Measurements from ENCODE around the gene NCCRP1. TPM values are rescaled to one million over a fixed set of nuclear protein-coding genes. Genes with fewer than 3 reads are reported as not detected.

NCCRP1 gene
- total RNA-seq, 4 donors from 2014 or later: 0.17 to 0.42 (median 0.39) TPM; not detected in 1

DNA sequence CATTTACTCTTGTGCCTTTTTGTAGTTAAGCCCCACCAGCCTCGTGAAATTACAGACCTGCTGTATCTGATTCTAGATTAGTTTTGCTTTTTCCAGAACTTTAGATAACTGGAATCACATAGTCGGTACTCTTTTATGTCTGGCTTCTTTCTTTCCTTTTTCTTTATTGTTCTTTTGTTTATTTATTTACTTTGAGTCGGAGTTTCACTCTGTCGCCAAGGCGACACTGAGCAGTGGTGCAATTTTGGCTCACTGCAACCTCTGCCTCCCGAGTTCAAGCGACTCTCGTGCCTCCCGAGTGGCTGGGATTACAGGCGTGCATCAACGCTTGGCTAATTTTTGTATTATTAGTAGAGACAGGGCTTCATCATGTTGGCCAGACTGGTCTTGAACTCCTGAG is 6.0 kb upstream of the NCCRP1 start:
- DNase-seq (ENCODE audit: extremely low spot score): no peak
- WGBS: 51% methylated on average over 11 of the region's 11 CpGs
- no peaks in the 10 kb centered on the region for H3K36me3 ChIP-seq
- H3K9me3 ChIP-seq: no peaks in the 10 kb centered on the region
- TF ChIP-seq POLR2A (IDR thresholded peaks at IDR 0.05; ENCODE audit: low read depth): no peak
- TF ChIP-seq POLR2AphosphoS5 (IDR thresholded peaks at IDR 0.05): no peak
- TF ChIP-seq EP300 (IDR thresholded peaks at IDR 0.05): no peak
- TF ChIP-seq CTCF (IDR thresholded peaks at IDR 0.05): no peak
- peaks cover 0 to 39% (median 8%) of the 10 kb centered on the region in 4 donors for H3K27me3 ChIP-seq
- intact Hi-C loops (cut with DNase I): no loop called here
- H3K4me1 ChIP-seq: peaks cover 0 to 8% (median 0%) of the 10 kb centered on the region in 4 donors
- no peak overlapping the region for H3K4me3 ChIP-seq
- no peak overlapping the region for H3K27ac ChIP-seq (replicated peaks in 1 of 4)

- Histone ChIP-seq H3K36me3 (no peaks in the 10 kb centered on the region), H3K4me3 (no peak overlapping the region), H3K27ac (replicated peaks in 1 of 4) (no peak overlapping the region), H3K4me1 (peaks cover 4 to 8% (median 6%) of the 10 kb centered on the region in 4 donors), H3K27me3 (peaks cover 0 to 54% (median 28%) of the 10 kb centered on the region in 4 donors), H3K9me3 (no peaks in the 10 kb centered on the region)
- TF ChIP-seq CTCF (IDR thresholded peaks at IDR 0.05): no peak
- TF ChIP-seq EP300 (IDR thresholded peaks at IDR 0.05): no peak
- TF ChIP-seq POLR2A (IDR thresholded peaks at IDR 0.05; ENCODE audit: low read depth): no peak
- TF ChIP-seq POLR2AphosphoS5 (IDR thresholded peaks at IDR 0.05): no peak
- no peak for DNase-seq (ENCODE audit: extremely low spot score)
- intact Hi-C loops (cut with DNase I): no loop called here
- WGBS: 82% methylated on average over 2 of the region's 2 CpGs
Observed at GRCh38 chr19:39192846-39193245, 3.9 kb upstream of the NCCRP1 start.

- H3K27ac ChIP-seq (replicated peaks in 1 of 4): no peak overlapping the region
- intact Hi-C loops (cut with DNase I): no loop called here
- H3K36me3 ChIP-seq: no peaks in the 10 kb centered on the region
- H3K4me3 ChIP-seq: no peak overlapping the region
- WGBS: 34% methylated on average over 8 of the region's 8 CpGs
- H3K27me3 ChIP-seq: peaks cover 0 to 54% (median 31%) of the 10 kb centered on the region in 4 donors
- DNase-seq (ENCODE audit: extremely low spot score): no peak
- no peaks in the 10 kb centered on the region for H3K9me3 ChIP-seq
- peaks cover 4 to 8% (median 6%) of the 10 kb centered on the region in 4 donors for H3K4me1 ChIP-seq
- TF ChIP-seq EP300 (IDR thresholded peaks at IDR 0.05) (no peak), POLR2A (IDR thresholded peaks at IDR 0.05; ENCODE audit: low read depth) (no peak), POLR2AphosphoS5 (IDR thresholded peaks at IDR 0.05) (no peak), CTCF (IDR thresholded peaks at IDR 0.05) (no peak)
Observed at GRCh38 chr19:39193803-39194202, 3.0 kb upstream of the NCCRP1 start.

DNA sequence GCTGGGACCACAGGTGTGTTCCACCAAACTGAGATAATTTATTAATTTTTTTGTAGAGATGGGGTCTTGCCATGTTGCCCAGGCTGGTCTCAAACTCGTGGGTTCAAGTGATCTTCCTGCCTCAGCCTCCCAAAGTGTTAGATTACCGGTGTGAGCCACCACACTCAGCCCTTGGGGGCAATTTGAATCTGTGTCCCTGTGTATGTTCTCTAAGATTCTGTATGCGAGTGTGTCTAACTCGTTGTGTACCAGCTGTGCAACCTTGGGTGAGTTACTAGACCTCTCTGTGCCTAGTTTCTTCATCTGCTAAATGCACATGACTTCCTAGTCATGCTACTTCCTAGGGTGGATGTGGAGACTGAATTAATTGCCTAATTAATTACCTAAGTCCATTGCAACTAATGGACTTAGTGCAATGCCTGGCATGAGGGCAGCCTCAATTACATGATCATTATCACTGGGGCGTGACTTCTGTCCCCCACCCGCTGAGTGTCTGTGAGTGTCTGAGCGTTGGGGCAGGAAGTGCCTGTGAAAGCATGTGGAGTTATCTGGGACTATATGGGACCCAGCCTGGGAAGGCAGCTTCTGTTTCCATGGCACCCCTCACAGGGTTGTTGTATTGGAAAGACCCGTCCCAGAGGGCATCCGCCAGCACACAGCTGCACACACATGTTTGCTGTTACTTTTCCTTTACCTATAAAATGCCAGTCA is 1.8 kb upstream of the NCCRP1 start:
- H3K36me3 ChIP-seq: no peaks in the 10 kb centered on the region
- no peaks in the 10 kb centered on the region for H3K9me3 ChIP-seq
- no peak for DNase-seq (ENCODE audit: extremely low spot score)
- H3K4me1 ChIP-seq: peaks cover 4 to 10% (median 9%) of the 10 kb centered on the region in 4 donors
- TF ChIP-seq EP300 (IDR thresholded peaks at IDR 0.05): no peak
- TF ChIP-seq POLR2A (IDR thresholded peaks at IDR 0.05; ENCODE audit: low read depth): no peak
- no peak for TF ChIP-seq POLR2AphosphoS5 (IDR thresholded peaks at IDR 0.05)
- TF ChIP-seq CTCF (IDR thresholded peaks at IDR 0.05): no peak
- peaks cover 0 to 59% (median 31%) of the 10 kb centered on the region in 4 donors for H3K27me3 ChIP-seq
- H3K4me3 ChIP-seq: no peak overlapping the region
- intact Hi-C loops (cut with DNase I): no loop called here
- no peak overlapping the region for H3K27ac ChIP-seq (replicated peaks in 1 of 4)
- 61% methylated on average over 7 of the region's 9 CpGs for WGBS

All from esophagus muscularis mucosa (tissue), 4 donors.